LNCaP clone FGC (cell line): Measurements from ENCODE around the gene NUDT3.

Experiments
- DNase-seq: peaks from one replicate; pipeline ENCODE4 v3.0.0-alpha.2; 2011; ENCODE audit warnings: low read depth
- H3K4me3 ChIP-seq: 2 replicates; pipeline ENCODE4 v1.5.1; 2011; ENCODE audit warnings: mild to moderate bottlenecking, low read depth, low read length, control low read depth
- CTCF ChIP-seq: IDR thresholded peaks from 2 replicates; pipeline ENCODE4 v1.5.1; 2012; ENCODE audit warnings: mild to moderate bottlenecking; ENCODE audit not compliant: control insufficient read depth, insufficient read depth; ENCODE audit errors: extremely low read depth

NUDT3 gene

GRCh38 chr6:34350137-34350933 lies 42.1 kb downstream of the NUDT3 start:
- no peak overlapping the region for H3K4me3 ChIP-seq
- TF ChIP-seq CTCF: no peak
- DNase-seq: peak; percentile 31

- TF ChIP-seq CTCF: no peak
- H3K4me3 ChIP-seq: no peak overlapping the region
- DNase-seq: no peak
These were observed 43.3 kb downstream of the NUDT3 start for GRCh38 chr6:34349211-34349610.

- no peak for DNase-seq
- TF ChIP-seq CTCF: no peak
- H3K4me3 ChIP-seq: no peak overlapping the region
These were observed 45.2 kb downstream of the NUDT3 start for GRCh38 chr6:34347303-34347702.

GRCh38 chr6:34346175-34347119 lies 46.0 kb downstream of the NUDT3 start:
- H3K4me3 ChIP-seq: no peak overlapping the region
- DNase-seq: no peak
- no peak for TF ChIP-seq CTCF

GRCh38 chr6:34343806-34344205 lies 48.7 kb downstream of the NUDT3 start:
- no peak overlapping the region for H3K4me3 ChIP-seq
- no peak for DNase-seq
- no peak for TF ChIP-seq CTCF

GRCh38 chr6:34342247-34342646 lies 50.2 kb downstream of the NUDT3 start:
- no peak overlapping the region for H3K4me3 ChIP-seq
- no peak for TF ChIP-seq CTCF
- DNase-seq: no peak
